Sigmoid colon (tissue), 7 donors: ENCODE data around the gene ZBED1. TPM values are rescaled to one million over a fixed set of nuclear protein-coding genes. Genes with fewer than 3 reads are reported as not detected.

Experiments
- DNase-seq: peaks from one replicate; pipeline ENCODE4 v3.0.0-alpha.2; 2019
- H3K27ac ChIP-seq, 4 donors: fragments of 200-600 bp; sonication (generic); one replicate each; pipeline ENCODE4 v1.5.1; 2016 to 2019; ENCODE audit warnings: mild to moderate bottlenecking in 1 of 4
- H3K27me3 ChIP-seq, 3 donors: fragments of 200-600 bp; sonication (generic); one replicate each; pipeline ENCODE4 v1.5.1; 2019; ENCODE audit warnings: mild to moderate bottlenecking in 1 of 3
- H3K36me3 ChIP-seq, 4 donors: fragments of 200-600 bp; sonication (generic); one replicate each; pipeline ENCODE4 v1.5.1; 2016 to 2019
- H3K4me1 ChIP-seq, 4 donors: fragments of 200-600 bp; sonication (generic); one replicate each; pipeline ENCODE4 v1.5.1; 2017 to 2019
- H3K4me3 ChIP-seq, 4 donors: fragments of 200-600 bp; sonication (generic); one replicate each; pipeline ENCODE4 v1.5.1; 2017 to 2019; ENCODE audit warnings: mild to moderate bottlenecking in 2 of 4, moderate library complexity in 1 of 4
- H3K9me3 ChIP-seq, 4 donors: fragments of 200-600 bp in 3 of 4; sonication (generic) in 3 of 4; one replicate each; pipeline versions ENCODE4 v1.5.1 to v1.6.1; 2013 to 2019
- CTCF ChIP-seq, 4 experiments: fragments of 450-650 bp in 3 of 4; fragments of 200-600 bp in 1 of 4; IDR thresholded peaks; one replicate each; pipeline ENCODE4 v1.5.1; 2016 to 2019; ENCODE audit warnings: antibody characterized with exemption in 4 of 4, mild to moderate bottlenecking in 3 of 4, moderate library complexity in 2 of 4
- EP300 ChIP-seq, 4 donors: sonication (generic); formaldehyde crosslinking; IDR thresholded peaks; one replicate each; pipeline ENCODE4 v1.6.1; 2017; ENCODE audit warnings: antibody characterized with exemption in 4 of 4
- POLR2A ChIP-seq, 2 donors: fragments of 450-650 bp; IDR thresholded peaks; one replicate each; pipeline ENCODE4 v1.6.1; 2016; ENCODE audit warnings: antibody characterized with exemption in 2 of 2, mild to moderate bottlenecking in 2 of 2, moderate library complexity in 2 of 2
- POLR2AphosphoS5 ChIP-seq, 4 donors: sonication (generic); formaldehyde crosslinking; IDR thresholded peaks; one replicate each; pipeline ENCODE4 v1.6.1; 2017; ENCODE audit warnings: antibody characterized with exemption in 4 of 4
- WGBS, 2 donors: extraction: QIAGEN DNeasy Blood & Tissue Kit; methylation state at CpG; one replicate each; pipeline ENCODE4 v1.1.7; 2013; 5-methylcytosine and 5-hydroxymethylcytosine counted together
- intact Hi-C: fragments of 100-400 bp; cut with DNase I; formaldehyde crosslinking; loops from one replicate; pipeline ENCODE4 v1.15.1; 2023
- polyA plus RNA-seq, 3 donors: library from polyadenylated mRNA; stranded (reverse); fragments of 200-250 nt; gene quantifications; one replicate each; pipeline ENCODE4 v1.2.3, GENCODE V29; 2013
- total RNA-seq, 4 donors: library from RNA; depleted of rRNA; stranded (reverse); fragments of >200 nt; gene quantifications; one replicate each; pipeline ENCODE4 v1.1.0, GENCODE V29; 2016
- donor health status: healthy with polysubstance abuse.
- donor health status: Bipolar disorder and iron deficiency.
- donor health status: healthy.

ZBED1 gene
- total and polyA plus RNA-seq, 7 donors = 24.6 to 35.6 (median 28.5) TPM

- DNase-seq = no peak
- Histone ChIP-seq H3K4me3 (no peak overlapping the region), H3K27ac (no peak overlapping the region), H3K9me3 (no peaks in the 10 kb centered on the region), H3K4me1 (peaks cover 0 to 18% (median 11%) of the 10 kb centered on the region in 4 donors), H3K36me3 (peaks cover 24 to 44% (median 30%) of the 10 kb centered on the region in 4 donors), H3K27me3 (no peaks in the 10 kb centered on the region)
- TF ChIP-seq POLR2AphosphoS5 (IDR thresholded peaks at IDR 0.05) = no peak
- TF ChIP-seq CTCF (IDR thresholded peaks at IDR 0.05) = no peak
- no peak for TF ChIP-seq POLR2A (IDR thresholded peaks at IDR 0.05)
- TF ChIP-seq EP300 (IDR thresholded peaks at IDR 0.05) = no peak
- intact Hi-C loops = no loop called here
- WGBS, 2 donors = 87 to 90% methylated on average over 16 of the region's 16 CpGs
These were observed 13.4 kb downstream of the ZBED1 start for GRCh38 chrX:2487366-2487765.

GRCh38 chrX:2486476-2487133 is 14.2 kb downstream of the ZBED1 start:
- Histone ChIP-seq H3K36me3 (peaks cover 24 to 44% (median 30%) of the 10 kb centered on the region in 4 donors), H3K4me3 (no peak overlapping the region), H3K27me3 (no peaks in the 10 kb centered on the region), H3K27ac (no peak overlapping the region), H3K4me1 (peaks cover 0 to 18% (median 11%) of the 10 kb centered on the region in 4 donors), H3K9me3 (no peaks in the 10 kb centered on the region)
- DNase-seq = no peak
- intact Hi-C loops = no loop called here
- WGBS, 2 donors = 87% methylated on average over 29 of the region's 29 CpGs
- TF ChIP-seq EP300 (IDR thresholded peaks at IDR 0.05) (no peak), POLR2A (IDR thresholded peaks at IDR 0.05) (no peak), POLR2AphosphoS5 (IDR thresholded peaks at IDR 0.05) (no peak), CTCF (IDR thresholded peaks at IDR 0.05) (no peak)

- peaks cover 24 to 44% (median 30%) of the 10 kb centered on the region in 4 donors for H3K36me3 ChIP-seq
- peak overlapping the region; percentile 7 to 85 (median 76) for H3K27ac ChIP-seq
- no peak overlapping the region for H3K4me3 ChIP-seq
- intact Hi-C loops = loop anchor here (2.0 kb wide), 1 partner anchor 15 kb away; the partner anchor contains the start of genes DHRSX and ZBED1
- WGBS, 2 donors = 83% methylated on average over 10 of the region's 10 CpGs
- peaks cover 0 to 18% (median 11%) of the 10 kb centered on the region in 4 donors for H3K4me1 ChIP-seq
- TF ChIP-seq POLR2AphosphoS5 (IDR thresholded peaks at IDR 0.05) (no peak), POLR2A (IDR thresholded peaks at IDR 0.05) (no peak), CTCF (IDR thresholded peaks at IDR 0.05) (no peak)
- DNase-seq = no peak
- H3K9me3 ChIP-seq = no peaks in the 10 kb centered on the region
- H3K27me3 ChIP-seq = no peaks in the 10 kb centered on the region
These were observed 14.9 kb downstream of the ZBED1 start for GRCh38 chrX:2485789-2486345.

GRCh38 chrX:2484721-2485648 is 15.8 kb downstream of the ZBED1 start:
- 76 to 77% methylated on average over 26 of the region's 26 CpGs for WGBS, 2 donors
- Histone ChIP-seq H3K4me3 (peak overlapping the region in 3 of 4 donors; percentile 26 to 34 (median 33)), H3K9me3 (no peaks in the 10 kb centered on the region), H3K4me1 (peaks cover 0 to 18% (median 11%) of the 10 kb centered on the region in 4 donors), H3K27me3 (no peaks in the 10 kb centered on the region), H3K36me3 (peaks cover 21 to 36% (median 28%) of the 10 kb centered on the region in 4 donors), H3K27ac (peak overlapping the region; percentile 75 to 85 (median 78))
- intact Hi-C loops = loop anchor here (2.0 kb wide), 1 partner anchor 16 kb away; the partner anchor contains the start of genes DHRSX and ZBED1
- peak; percentile 73 for DNase-seq
- TF ChIP-seq POLR2A (IDR thresholded peaks at IDR 0.05) = no peak
- no peak for TF ChIP-seq CTCF (IDR thresholded peaks at IDR 0.05)
- TF ChIP-seq EP300 (IDR thresholded peaks at IDR 0.05) = no peak
- TF ChIP-seq POLR2AphosphoS5 (IDR thresholded peaks at IDR 0.05) = no peak
